CD4-positive, alpha-beta T cell (primary cell): Measurements from ENCODE around the gene ASB8. TPM values are rescaled to one million over a fixed set of nuclear protein-coding genes. Genes with fewer than 3 reads are reported as not detected.

ENCODE experiments used
- ATAC-seq: fragments of 200-7000 bp; cut with Tn5 transposase; one replicate; pipeline ENCODE4 v1.10.0; 2022; ENCODE audit warnings: mild to moderate bottlenecking; ENCODE audit not compliant: poor library complexity
- CTCF ChIA-PET: fragments of 350-600 bp; sonication (Branson Sonifier 250); formaldehyde crosslinking; loops from one replicate; lab custom pipeline; 2021; ENCODE audit warnings: antibody characterized with exemption, inconsistent platforms; lab: Charles Lee
- POLR2A ChIA-PET: fragments of 350-600 bp; sonication (Branson Sonifier 250); formaldehyde crosslinking; loops from one replicate; lab custom pipeline; 2021; ENCODE audit warnings: antibody characterized with exemption, inconsistent platforms; lab: Charles Lee
- DNase-seq, 14 experiments: peaks; one replicate each; pipeline ENCODE4 v3.0.0-alpha.2; 2013 to 2020; ENCODE audit warnings: mixed read lengths in 2 of 14
- H3K27ac ChIP-seq, 2 donors: one replicate each; pipeline versions ENCODE4 v1.5.1 to v1.7.0; 2013; ENCODE audit warnings: low read length in 2 of 2, low read depth in 1 of 2, mild to moderate bottlenecking in 1 of 2
- H3K27me3 ChIP-seq, 2 experiments: 1 replicate in 1 of 2; 2 replicates in 1 of 2; pipeline versions ENCODE4 v1.6.1 to v1.7.0; 2013; ENCODE audit warnings: low read length in 2 of 2, control low read depth in 1 of 2, mild to moderate bottlenecking in 1 of 2, moderate library complexity in 1 of 2; ENCODE audit not compliant: insufficient read depth in 2 of 2, control insufficient read depth in 1 of 2
- H3K36me3 ChIP-seq: one replicate; pipeline ENCODE4 v1.6.1; 2013; ENCODE audit warnings: low read length, control low read depth; ENCODE audit not compliant: insufficient read depth
- H3K4me1 ChIP-seq: one replicate; pipeline ENCODE4 v1.6.1; 2013; ENCODE audit warnings: low read length, control low read depth; ENCODE audit not compliant: insufficient read depth
- H3K4me3 ChIP-seq: one replicate; pipeline ENCODE4 v1.5.1; 2013; ENCODE audit warnings: mild to moderate bottlenecking, low read length, moderate library complexity
- H3K9me3 ChIP-seq, 2 experiments: 1 replicate in 1 of 2; 2 replicates in 1 of 2; pipeline versions ENCODE4 v1.6.1 to v1.7.0; 2013; ENCODE audit warnings: low read length in 2 of 2, mild to moderate bottlenecking in 2 of 2, control low read depth in 1 of 2, moderate library complexity in 1 of 2; ENCODE audit not compliant: control insufficient read depth in 1 of 2, insufficient read depth in 1 of 2
- H3K27ac Mint-ChIP-seq: one replicate; pipeline ENCODE4 v1.8.0; 2020; ENCODE audit warnings: mixed read lengths
- H3K27me3 Mint-ChIP-seq: one replicate; pipeline ENCODE4 v1.8.0; 2021; ENCODE audit warnings: mixed read lengths
- H3K36me3 Mint-ChIP-seq: one replicate; pipeline ENCODE4 v1.8.0; 2021; ENCODE audit warnings: low read depth, mixed read lengths
- H3K4me1 Mint-ChIP-seq: one replicate; pipeline ENCODE4 v1.8.0; 2021; ENCODE audit warnings: low read depth, mixed read lengths
- H3K4me3 Mint-ChIP-seq: one replicate; pipeline ENCODE4 v1.8.0; 2020; ENCODE audit warnings: mild to moderate bottlenecking, mixed read lengths
- H3K9me3 Mint-ChIP-seq: one replicate; pipeline ENCODE4 v1.8.0; 2020; ENCODE audit warnings: mixed read lengths
- CTCF ChIP-seq: fragments of 200-600 bp; IDR thresholded peaks from one replicate; pipeline ENCODE4 v1.8.0; 2022; ENCODE audit warnings: antibody characterized with exemption, mild to moderate bottlenecking
- intact Hi-C, 2 experiments: fragments of 100-400 bp; cut with DNase I in 1 of 2; cut with micrococcal nuclease in 1 of 2; formaldehyde crosslinking; loops; one replicate each; pipeline versions ENCODE4 v1.15.1 to v1.9.0; 2023 to 2025; cut with DNase I, micrococcal nuclease
- microRNA-seq: library from miRNA; unstranded; fragments of <30 nt; microRNA quantifications from one replicate; pipeline ENCODE4 v1.2.0, GENCODE V29; 2021; ENCODE audit warnings: borderline microRNAs expressed, borderline replicate concordance
- total RNA-seq, 174 experiments: library from RNA in 2 of 174; stranded (reverse) in 2 of 174; gene quantifications; one replicate each; pipeline ENCODE4 v1.2.3 and lab custom pipeline; 2021 to 2026

Gene ASB8
- total RNA-seq, 2 experiments from 2014 or later: 50.9 TPM

DNA sequence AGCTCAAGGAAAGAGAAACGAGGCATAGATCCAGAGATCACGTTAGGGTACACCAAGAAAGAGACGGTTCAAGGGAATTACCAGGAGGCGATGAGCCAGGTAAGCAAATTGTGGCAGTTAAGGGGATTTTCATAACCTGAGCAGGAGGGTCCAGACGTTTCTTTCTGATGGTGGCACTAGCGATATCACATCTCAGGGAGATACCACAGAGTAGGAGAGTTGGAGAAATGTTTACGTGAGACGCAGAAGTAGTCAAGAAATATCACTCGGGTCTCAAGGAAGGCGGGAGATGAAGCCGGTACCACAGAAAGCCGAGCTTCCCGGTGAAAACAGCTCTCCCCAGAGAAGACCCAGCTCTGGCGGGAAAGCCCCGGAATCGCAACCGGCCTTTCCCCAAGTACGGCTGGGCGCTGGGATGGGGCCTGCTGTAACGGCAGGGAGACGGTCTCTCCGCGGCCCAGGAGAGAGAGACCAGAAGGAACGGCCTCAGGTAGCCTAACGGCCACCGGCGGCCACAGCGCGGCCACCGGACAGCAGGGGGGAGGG is 51.9 kb downstream of the ASB8 start:
- TF ChIP-seq CTCF: no peak
- H3K9me3 Mint-ChIP-seq: no peaks in the 10 kb centered on the region
- intact Hi-C loops: loop anchor here in 1 of 2 experiments (5.0 kb wide), 2 partner anchors 92 to 247 kb away; partner anchors contain the start of gene ZNF641
- H3K27me3 Mint-ChIP-seq: no peaks in the 10 kb centered on the region
- peak overlapping the region; percentile 94 for H3K4me3 Mint-ChIP-seq
- Histone ChIP-seq H3K4me3 (peak overlapping the region; percentile 89), H3K4me1 (peaks cover 33% of the 10 kb centered on the region), H3K27me3 (no peaks in the 10 kb centered on the region), H3K36me3 (peaks cover 10% of the 10 kb centered on the region), H3K9me3 (no peaks in the 10 kb centered on the region), H3K27ac (peak overlapping the region; percentile 94 to 96)
- POLR2A ChIA-PET: interaction anchor here (0.6 to 2.8 kb wide), 12 partner anchors 11 to 577 kb away, joined by 3 to 50 read pairs (median 4); partner anchors contain the start of genes ASB8, KANSL2 and PFKM
- H3K36me3 Mint-ChIP-seq: peaks cover 13% of the 10 kb centered on the region
- peaks cover 54% of the 10 kb centered on the region for H3K4me1 Mint-ChIP-seq
- DNase-seq: peak in 11 of 14 experiments; percentile 4 to 85 (median 31)
- ATAC-seq: peak; percentile 25
- H3K27ac Mint-ChIP-seq: peak overlapping the region; percentile 89
- CTCF ChIA-PET: interaction anchor here (1.0 to 1.6 kb wide), 5 partner anchors 21 to 142 kb away, joined by 3 to 14 read pairs (median 6); partner anchors contain the start of genes ASB8, CCDC184 and TMEM106C

- no peaks in the 10 kb centered on the region for H3K9me3 ChIP-seq
- no peaks in the 10 kb centered on the region for H3K9me3 Mint-ChIP-seq
- peaks cover 59% of the 10 kb centered on the region for H3K4me1 Mint-ChIP-seq
- peaks cover 33% of the 10 kb centered on the region for H3K4me1 ChIP-seq
- peaks cover 15% of the 10 kb centered on the region for H3K36me3 ChIP-seq
- peak overlapping the region; percentile 89 for H3K4me3 ChIP-seq
- peak overlapping the region; percentile 89 for H3K27ac Mint-ChIP-seq
- H3K27ac ChIP-seq: peak overlapping the region in 1 of 2 donors; percentile 94
- CTCF ChIA-PET: interaction anchor here (1.3 to 1.6 kb wide), 3 partner anchors 53 to 141 kb away, joined by 3 to 14 read pairs (median 7); partner anchors contain the start of genes ASB8 and TMEM106C
- ATAC-seq (no peak), DNase-seq (peak in 1 of 14 experiments; percentile 6)
- POLR2A ChIA-PET: interaction anchor here (1.3 to 2.8 kb wide), 5 partner anchors 21 to 94 kb away, joined by 3 to 50 read pairs (median 6); partner anchors contain the start of gene ASB8
- no peaks in the 10 kb centered on the region for H3K27me3 Mint-ChIP-seq
- H3K36me3 Mint-ChIP-seq: peaks cover 21% of the 10 kb centered on the region
- H3K27me3 ChIP-seq: no peaks in the 10 kb centered on the region
- no peak for TF ChIP-seq CTCF
- intact Hi-C loops: no loop called here
- peak overlapping the region; percentile 94 for H3K4me3 Mint-ChIP-seq
Observed at GRCh38 chr12:48104531-48104930, 52.8 kb downstream of the ASB8 start.

Small RNA genes within 50 kb of the gene (microRNA-seq; reads per million reads assigned to microRNA genes)
- gene MIR6505: not detected

Other genes with a start within 250 kb of the ASB8 start
- gene TMEM106C, start 193.9 kb downstream of the ASB8 start, total RNA-seq: 10 to 100 TPM; 17.4 to 20.3 TPM
- gene COL2A1, start 153.0 kb downstream of the ASB8 start, total RNA-seq: not detected
- gene SENP1, start 51.4 kb downstream of the ASB8 start, total RNA-seq: 10 to 100 TPM; 20.3 to 25.7 TPM
- 1 to 10 TPM; 9.3 to 9.4 TPM for gene PFKM, start 38.2 kb downstream of the ASB8 start, total RNA-seq
- gene CCDC184, start 26.1 kb upstream of the ASB8 start, total RNA-seq: 1 to 10 TPM in 1 of 2 experiments, under 1 TPM in 1; 0.92 to 1.0 TPM
- gene OR10AD1, start 45.8 kb upstream of the ASB8 start, total RNA-seq: not detected
- gene ZNF641, start 193.4 kb upstream of the ASB8 start, total RNA-seq: 10 to 100 TPM; 16.6 to 19.8 TPM